ENCODE results near the gene TMTC1.

TMTC1 gene

DNA sequence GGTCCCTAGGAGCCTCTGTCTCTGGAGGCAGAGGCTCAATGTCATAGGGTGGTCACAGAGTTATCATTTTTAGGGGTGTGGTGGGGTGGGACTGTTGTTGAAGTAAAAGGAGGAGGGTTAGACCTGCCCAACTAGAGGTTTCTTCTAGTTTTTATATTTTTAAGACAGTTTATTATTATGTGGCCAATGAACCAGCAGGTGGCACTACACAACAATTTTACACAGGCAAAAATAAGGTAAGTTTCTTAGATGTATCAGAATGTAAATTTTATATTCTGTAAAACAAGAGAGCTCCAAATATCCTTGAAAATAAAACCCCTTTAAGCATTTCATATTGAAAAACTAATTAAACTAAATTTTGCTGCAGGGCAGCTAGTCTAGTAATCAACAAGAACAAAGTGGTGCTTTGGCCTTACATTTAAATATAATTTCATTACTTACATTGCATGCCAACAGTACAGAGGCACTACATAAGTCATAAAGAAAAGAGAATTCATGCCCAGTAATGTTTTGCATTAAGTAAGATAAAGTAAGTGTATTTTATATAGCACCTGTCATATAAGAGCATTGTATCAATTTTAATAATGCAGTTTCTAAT, 264.1 kb downstream of the TMTC1 start:
- peak; percentile 46 for DNase-seq

GRCh38 chr12:29518407-29518806, 265.3 kb downstream of the TMTC1 start:
- no peak for DNase-seq

DNA sequence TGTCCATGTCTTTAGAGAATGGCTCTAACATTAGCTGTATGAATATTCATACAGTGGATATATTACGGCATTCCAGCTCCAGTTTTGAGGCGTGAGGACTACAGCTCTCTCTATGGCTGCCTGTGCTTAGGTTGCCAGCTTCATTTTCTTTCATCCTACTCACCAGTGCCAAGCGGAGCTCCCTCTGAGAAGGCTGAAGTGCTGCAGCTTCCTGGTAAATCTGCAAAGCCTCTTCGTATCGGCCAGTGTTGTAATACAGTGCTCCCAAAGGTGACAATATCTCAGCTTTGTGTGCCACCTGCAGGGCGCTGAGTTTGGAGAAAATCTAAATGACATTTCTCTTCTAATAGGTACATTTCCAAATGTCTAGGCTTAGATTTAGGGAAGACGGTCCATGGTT, 266.5 kb downstream of the TMTC1 start:
- DNase-seq: no peak

GRCh38 chr12:29516431-29516875, 267.3 kb downstream of the TMTC1 start:
- DNase-seq: peak; percentile 38

DNA sequence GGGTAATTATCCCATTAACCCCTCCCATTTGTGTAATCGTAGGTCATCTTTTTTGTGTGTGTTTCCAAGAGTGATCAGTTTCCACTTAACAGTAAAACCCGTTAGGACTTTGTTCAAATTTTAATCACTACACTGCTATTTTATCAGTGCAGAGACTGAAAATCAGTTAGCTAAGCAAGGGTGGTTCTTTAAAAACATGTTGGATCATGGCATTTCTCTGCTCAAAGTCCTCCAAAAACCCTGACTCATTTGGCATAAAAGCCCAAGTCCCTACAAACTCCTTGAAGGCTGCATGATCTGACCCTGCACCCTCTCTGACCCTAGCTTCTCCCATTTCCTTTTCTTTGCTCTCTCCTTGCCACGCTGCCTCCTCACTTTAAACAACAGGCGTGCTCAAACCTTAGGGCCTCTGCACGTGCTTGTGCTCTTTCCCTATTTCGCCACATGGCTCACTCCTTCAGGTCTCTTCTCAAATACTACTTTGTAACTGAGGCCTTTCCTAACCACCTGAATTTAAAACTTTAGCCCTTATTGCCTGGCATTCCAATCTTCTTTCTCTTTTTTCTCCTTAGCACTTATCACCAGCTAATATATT, 273.1 kb downstream of the TMTC1 start:
- no peak for DNase-seq

- DNase-seq: no peak
These were observed 274.2 kb downstream of the TMTC1 start for GRCh38 chr12:29509503-29509902.

DNA sequence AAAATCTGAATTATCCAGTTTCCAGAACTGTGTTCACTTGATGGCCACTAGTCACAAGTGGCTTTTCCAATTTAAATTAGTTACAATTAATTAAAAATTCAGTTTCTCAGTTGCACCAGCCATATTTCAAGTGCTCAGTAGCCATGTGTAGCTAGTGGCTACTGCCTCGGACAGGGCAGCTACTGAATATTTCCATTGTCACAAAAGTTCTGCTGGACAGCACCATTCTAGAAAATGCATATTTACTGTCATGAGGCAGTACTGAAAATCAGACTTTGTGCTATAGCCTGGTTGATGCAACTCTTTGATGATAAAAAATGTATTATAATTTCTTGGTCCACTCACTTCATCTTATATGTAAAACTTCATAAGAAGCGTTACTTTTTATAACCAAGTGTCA, 274.8 kb downstream of the TMTC1 start:
- DNase-seq: no peak

DNA sequence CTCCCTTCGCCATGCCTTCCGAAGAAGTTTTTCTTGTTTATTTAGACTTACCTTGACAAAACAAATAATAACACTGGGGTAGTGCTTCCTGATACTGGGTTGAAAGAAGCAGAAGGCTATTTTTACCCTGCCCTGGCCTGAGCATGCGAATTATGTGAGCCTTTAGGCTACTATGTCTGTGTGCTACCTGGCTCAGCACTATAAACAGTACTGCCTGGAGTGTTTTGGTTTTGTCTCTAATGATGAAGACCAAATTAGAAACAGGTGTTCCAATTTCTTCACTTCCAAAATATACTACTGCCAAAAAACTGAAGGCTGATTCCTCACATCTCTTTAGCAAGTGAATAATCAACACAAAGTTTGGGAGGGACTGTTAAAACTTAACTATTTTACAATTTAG, 278.6 kb downstream of the TMTC1 start:
- no peak for DNase-seq

GRCh38 chr12:29503283-29503682, 280.5 kb downstream of the TMTC1 start:
- no peak for DNase-seq

GRCh38 chr12:29499235-29499634, 284.5 kb downstream of the TMTC1 start:
- DNase-seq: no peak

DNA sequence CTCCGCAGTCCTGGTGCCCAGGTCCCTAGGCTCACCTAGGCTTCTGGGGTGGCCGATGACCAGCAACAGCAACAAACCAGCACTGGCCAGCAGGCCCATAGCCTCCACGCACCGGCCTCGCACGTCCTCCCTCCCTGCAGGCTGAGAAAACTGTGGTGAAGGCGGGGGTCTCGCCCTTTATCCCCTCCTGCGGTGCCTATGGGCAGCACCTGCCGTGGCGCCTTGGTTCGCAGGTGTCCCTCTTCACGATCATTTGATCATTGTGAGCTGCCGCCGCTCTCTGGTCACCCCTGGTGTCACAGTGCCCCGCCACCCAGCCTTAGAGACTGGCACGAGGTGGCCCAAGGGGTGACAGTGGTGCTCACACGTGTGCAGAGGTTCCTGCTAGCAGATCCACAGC, 286.2 kb downstream of the TMTC1 start, which contains the start of gene OVCH1:
TSS of gene OVCH1 (minus strand) at position 99 of the 400 bp plus-strand sequence. CDS start at position 99, 0 bp downstream.
- DNase-seq: no peak

GRCh38 chr12:29492891-29493290, 290.9 kb downstream of the TMTC1 start:
- DNase-seq: no peak

GRCh38 chr12:29486972-29487371, 296.8 kb downstream of the TMTC1 start:
- DNase-seq: no peak

DNA sequence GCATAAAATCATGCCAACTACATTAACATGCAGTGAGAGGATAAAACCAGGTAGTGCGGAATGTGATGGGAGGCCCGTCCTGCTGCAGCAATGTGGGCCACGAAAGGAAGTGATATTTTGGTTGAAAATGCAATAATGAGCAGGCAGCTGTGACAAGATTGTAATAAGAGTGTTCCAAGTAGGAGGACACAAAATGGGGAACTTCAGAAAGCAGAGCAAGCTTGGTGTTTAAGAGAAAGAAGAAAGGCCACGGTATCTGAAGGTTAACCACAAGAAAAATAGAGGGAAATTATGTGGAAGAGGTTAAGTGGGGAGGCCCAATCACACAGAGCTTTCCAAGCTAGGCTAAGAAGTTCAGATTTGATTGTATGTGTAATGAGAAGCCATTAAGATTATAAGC, 320.5 kb downstream of the TMTC1 start:
- no peak for DNase-seq

GRCh38 chr12:29460082-29460481, 323.7 kb downstream of the TMTC1 start:
- no peak for DNase-seq

- DNase-seq: no peak
These were observed 328.7 kb downstream of the TMTC1 start for GRCh38 chr12:29455087-29455486.

DNA sequence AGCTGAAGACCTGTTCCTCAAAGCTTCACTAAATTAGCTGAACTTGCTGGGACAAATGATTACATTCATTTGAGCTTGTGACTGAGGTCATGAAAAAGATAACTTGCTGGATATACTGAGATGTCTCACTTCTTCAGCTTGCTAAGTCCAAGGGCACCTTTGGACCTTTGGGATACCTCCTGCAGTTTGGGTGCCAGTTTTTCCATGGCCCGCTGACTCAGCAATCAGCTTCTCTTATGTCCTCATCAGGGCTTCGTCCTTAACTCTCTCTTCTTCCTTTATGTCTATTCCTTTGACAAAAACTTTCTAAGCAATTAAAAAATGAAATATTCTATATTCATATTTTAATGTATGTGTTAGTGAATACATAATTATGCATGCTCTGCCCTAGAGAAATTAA, 331.9 kb downstream of the TMTC1 start:
- no peak for DNase-seq

Measured in fibroblast of skin of right biceps (primary cell).